ENCODE data around the gene NAXD. TPM values are rescaled to one million over a fixed set of nuclear protein-coding genes. Genes with fewer than 3 reads are reported as not detected.
"Not testable (repeated sequence)": the region's sequence is repeated elsewhere in the genome, so short reads cannot be mapped to it uniquely, and the experiment has no call there.

The NAXD gene
- total RNA-seq, 2 donors from 2014 or later = 19.5 to 21.7 TPM

DNA sequence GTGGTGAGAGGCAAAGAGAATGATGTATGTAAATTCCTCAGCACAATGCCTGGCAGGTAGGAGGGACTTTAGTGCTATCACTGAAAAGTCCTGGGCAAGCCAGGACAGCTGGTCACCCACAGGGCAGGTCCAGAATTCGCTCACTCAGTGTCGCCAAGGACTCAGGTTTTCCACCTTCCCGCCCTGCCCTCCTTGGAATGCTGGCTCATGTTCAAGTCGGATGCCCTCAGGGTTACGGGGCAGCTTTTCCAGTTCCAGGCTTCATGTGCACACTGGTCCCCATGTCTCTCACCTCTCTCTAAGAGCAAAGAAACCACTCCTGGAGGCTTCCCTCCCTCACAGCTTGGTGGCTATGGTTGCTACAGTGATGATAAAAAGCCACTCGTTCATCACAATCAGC, 24.8 kb upstream of the NAXD start:
- no peak for DNase-seq (ENCODE audit: low spot score)
- intact Hi-C loops (cut with DNase I) = loop anchor here (5.0 to 10.0 kb wide), 2 partner anchors 224 to 462 kb away; no protein-coding TSS in a partner anchor

DNA sequence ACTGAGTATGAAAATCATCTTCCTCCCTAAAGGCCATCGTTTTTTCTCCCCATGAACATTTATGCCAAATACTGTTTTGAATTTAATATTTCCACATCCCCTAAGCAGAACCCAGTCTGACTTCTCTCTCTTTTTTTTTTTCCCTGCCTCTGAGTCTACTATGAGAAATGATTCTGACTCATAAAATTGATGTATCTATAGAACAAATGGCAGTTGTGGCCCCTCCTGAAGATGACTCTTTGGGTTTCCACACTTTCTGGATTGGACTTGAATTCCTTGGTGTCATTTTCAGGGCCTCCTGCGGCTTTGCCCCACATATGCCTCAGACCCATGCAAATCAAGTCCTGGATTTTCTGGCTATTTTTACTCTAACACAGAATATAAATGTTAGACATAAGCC, 22.7 kb upstream of the NAXD start:
- DNase-seq (ENCODE audit: low spot score) = no peak
- intact Hi-C loops (cut with DNase I) = loop anchor here (5.0 to 10.0 kb wide), 2 partner anchors 222 to 460 kb away; no protein-coding TSS in a partner anchor

DNA sequence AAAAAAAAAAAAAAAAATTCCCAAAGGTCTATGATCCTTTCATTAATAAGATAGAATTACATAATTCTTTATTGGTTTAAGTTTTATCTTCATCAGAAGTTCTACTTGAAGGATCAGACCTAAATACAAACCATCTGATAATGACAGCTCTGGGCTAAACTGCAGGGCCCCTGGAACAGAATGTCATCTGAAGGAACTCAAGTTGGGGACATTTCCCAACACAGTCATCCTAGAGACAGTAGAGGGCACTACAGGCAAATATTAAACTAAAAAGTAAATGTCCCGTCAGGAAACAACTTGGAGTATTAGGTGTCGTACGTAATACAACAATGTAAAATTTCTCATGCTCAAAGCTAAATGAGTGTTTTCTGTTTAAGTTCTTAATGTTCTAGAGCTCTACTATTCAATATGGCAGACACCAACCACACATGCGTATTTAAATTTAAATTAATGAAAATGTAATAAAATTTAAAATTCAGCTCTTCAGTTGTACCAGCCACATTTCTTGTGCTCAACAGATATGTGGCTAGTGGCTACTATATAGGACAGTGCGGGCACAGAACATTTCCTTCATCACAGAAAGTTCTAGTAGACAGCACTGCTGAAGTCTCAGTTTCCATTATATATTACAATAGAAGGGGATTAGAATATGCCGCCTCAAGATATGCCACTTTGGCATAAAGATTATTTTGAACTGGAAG, 21.8 kb upstream of the NAXD start:
- no peak for DNase-seq (ENCODE audit: low spot score)
- intact Hi-C loops (cut with DNase I) = loop anchor here (5.0 to 10.0 kb wide), 2 partner anchors 221 to 459 kb away; no protein-coding TSS in a partner anchor

DNA sequence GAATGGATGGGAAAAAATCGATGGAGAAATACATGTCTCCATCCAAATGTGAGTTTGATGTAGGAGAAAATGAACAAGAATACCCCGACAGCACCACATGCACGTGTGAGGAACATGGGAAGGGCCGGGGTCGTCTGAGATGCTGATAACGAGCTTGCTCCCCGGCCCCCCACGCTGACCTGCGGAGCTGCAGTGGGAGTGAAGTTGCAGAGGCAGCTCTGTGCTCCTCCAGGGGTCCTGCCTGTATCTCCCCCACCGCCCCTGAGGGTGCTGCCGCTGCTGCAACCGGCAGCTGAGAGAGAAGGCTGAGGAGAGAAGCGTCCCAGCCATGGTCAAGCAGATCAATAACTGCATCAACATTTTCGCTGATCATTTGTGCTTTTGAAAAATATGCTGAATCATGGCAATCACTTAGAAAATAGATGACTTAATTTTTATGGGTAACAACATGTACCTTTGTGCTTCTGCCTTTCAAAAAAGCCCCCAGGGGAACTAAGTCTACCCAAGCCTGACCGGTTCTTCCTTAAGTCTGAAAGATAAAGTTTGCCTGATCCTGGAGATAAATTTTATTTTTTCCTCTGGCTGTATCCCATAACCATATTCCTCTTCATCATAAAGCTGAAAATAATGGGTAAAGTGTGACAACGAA, 18.2 kb upstream of the NAXD start:
- intact Hi-C loops (cut with DNase I) = loop anchor here (5.0 to 10.0 kb wide), 2 partner anchors 218 to 220 kb away; no protein-coding TSS in a partner anchor
- no peak for DNase-seq (ENCODE audit: low spot score)

DNA sequence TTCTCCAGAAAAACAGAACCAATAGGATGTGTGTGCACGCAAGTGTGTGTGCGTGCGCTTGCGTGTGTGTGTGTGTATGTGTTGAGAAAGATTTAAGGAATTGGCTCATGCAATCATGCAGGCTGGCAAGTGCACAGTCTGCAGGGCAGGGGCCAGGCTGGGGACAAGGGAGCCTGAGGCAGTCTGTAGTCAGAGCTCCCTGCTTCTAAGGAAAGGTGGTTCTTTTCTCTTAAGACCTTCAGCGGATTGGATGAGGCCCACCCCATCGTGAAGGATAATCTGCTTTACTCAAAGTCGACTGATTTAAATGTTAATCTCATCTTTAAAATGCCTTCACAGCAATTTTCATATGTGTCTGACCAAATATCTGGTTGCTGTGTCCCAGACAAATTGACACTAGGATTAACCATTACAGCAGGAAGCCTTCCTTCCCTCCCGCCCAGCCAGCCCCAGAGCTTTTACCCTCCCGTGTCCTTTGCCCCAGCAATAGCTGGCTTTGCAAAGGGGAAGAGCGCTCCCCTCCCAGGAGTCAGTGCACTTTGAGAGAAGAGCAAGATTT, 15.0 kb upstream of the NAXD start:
- DNase-seq (ENCODE audit: low spot score) = no peak
- intact Hi-C loops (cut with DNase I) = no loop called here

DNA sequence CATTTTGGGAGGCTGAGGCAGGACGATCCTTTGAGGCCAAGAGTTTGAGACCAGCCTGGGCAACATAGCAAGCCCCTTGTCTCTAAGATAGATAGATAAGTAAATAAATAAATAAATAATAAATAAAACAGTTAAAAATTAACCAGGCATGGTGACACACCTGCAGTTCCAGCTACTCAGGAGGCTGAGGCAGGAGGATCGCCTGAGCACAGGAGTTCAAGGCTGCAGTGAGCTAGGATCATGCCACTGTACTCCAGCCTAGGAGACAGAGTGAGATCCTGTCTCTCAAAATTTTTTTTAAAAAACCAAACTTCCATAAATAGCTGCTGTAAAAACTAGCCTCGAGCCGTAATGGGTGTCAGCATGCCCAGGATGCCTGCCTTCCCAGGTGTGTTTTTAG, 14.4 kb upstream of the NAXD start:
- intact Hi-C loops (cut with DNase I) = no loop called here
- no peak for DNase-seq (ENCODE audit: low spot score)

DNA sequence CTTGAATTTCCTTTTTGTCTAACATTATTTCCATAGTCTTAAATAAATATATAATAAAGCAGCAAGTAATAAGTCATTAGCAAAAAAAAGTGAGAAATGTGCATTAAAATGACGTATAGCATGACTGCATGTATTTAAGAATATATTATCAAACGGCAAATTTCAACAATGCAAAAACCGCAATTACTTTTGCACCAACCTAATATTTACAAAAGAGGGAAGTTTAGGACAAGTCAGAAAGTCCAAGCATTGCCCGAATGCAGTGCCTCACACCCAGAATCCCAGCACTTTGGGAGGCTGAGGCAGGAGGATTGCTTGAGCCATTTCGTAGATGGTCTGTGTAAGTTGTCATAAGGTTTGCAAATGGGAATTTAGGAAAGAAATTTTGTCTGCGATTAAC, 10.2 kb upstream of the NAXD start:
- intact Hi-C loops (cut with DNase I) = no loop called here
- no peak for DNase-seq (ENCODE audit: low spot score)

DNA sequence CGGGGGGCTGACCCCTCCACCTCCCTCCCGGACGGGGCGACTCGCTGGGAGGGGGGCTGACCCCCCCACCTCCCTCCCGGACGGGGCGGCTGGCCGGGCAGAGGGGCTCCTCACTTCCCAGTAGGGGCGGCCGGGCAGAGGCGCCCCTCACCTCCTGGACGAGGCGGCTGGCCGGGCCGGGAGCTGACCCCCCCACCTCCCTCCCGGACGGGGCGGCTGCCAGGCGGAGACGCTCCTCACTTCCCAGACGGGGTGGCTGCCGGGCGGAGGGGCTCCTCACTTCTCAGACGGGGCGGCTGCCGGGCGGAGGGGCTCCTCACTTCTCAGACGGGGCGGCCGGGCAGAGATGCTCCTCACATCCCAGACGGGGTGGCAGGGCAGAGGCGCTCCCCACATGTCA, 9.1 kb upstream of the NAXD start:
- intact Hi-C loops (cut with DNase I); DNase-seq (ENCODE audit: low spot score): not testable (repeated sequence)

DNA sequence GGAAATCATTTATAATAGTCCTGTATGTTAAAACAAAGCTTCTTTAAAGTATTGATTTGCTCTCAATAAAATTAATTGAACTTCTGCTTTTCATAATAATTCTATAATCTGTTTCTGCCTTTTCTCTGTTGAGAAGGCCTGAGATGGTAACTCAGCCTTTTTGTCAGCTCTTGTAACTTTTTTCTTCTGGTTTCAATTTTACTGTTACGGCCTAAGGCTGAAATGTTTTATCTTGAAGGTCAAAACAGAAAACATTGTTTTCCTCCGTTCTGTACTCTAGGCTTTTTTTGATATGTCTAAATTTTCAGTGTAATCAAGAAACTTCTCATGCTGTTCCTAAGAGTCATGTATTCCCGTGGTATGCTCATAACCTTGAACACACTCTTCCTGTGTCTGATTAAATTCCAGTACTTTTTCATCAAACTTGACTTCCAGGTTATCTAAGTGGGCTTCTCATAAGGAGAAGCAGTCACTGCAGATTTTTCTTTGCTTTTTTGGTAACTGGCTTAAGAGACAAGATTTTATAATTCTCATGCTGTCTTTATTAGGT, 7.6 kb upstream of the NAXD start:
- DNase-seq (ENCODE audit: low spot score) = no peak
- intact Hi-C loops (cut with DNase I) = no loop called here

DNA sequence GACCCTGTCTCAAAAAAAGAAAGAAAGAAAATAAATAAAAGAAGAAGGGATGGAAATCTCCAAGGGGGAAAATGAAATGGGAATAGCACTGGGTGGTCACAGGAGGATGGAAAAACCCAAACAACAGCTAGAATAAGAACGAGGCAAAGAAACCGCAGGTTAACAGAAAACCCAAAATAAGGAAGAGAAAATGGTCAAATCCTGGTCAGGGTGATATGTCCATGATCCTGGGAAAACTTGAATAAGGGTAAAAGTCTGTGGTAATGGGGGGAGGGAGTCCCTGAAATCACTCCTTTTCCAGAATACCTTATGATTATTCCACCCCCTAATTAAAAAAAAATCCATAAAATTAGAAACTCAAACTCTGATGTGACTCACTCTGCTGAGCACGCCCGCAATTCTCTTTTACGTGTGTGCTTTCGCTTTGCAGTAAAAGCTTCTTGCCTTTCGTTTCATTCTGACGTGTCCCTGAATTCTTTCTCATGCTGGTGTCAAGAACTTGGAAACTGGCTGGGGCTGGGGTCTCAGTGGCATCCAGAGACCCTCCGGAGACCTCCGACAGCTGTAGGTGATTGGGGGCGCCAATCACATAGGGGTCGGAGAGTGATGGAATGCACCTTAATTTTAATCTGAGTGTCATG, 4.3 kb upstream of the NAXD start:
- DNase-seq (ENCODE audit: low spot score) = no peak
- intact Hi-C loops (cut with DNase I) = no loop called here

DNA sequence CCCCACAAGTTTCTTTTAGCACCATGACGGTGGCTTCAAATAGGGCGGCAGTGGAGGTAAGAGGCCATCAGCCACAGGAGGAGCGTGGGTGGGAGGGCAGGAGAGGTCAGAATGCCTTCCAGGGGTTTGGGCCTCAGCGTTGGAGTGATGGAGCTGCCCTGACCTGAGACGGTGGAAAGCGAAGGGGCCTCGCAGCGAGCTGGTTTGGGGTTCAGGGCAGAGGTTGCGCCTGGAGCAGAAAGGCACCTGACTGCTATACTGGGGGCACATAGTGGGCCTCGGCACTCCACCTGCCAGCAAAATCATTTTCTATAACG, 382 bp upstream of the NAXD start:
- intact Hi-C loops (cut with DNase I) = no loop called here
- DNase-seq (ENCODE audit: low spot score) = no peak

DNA sequence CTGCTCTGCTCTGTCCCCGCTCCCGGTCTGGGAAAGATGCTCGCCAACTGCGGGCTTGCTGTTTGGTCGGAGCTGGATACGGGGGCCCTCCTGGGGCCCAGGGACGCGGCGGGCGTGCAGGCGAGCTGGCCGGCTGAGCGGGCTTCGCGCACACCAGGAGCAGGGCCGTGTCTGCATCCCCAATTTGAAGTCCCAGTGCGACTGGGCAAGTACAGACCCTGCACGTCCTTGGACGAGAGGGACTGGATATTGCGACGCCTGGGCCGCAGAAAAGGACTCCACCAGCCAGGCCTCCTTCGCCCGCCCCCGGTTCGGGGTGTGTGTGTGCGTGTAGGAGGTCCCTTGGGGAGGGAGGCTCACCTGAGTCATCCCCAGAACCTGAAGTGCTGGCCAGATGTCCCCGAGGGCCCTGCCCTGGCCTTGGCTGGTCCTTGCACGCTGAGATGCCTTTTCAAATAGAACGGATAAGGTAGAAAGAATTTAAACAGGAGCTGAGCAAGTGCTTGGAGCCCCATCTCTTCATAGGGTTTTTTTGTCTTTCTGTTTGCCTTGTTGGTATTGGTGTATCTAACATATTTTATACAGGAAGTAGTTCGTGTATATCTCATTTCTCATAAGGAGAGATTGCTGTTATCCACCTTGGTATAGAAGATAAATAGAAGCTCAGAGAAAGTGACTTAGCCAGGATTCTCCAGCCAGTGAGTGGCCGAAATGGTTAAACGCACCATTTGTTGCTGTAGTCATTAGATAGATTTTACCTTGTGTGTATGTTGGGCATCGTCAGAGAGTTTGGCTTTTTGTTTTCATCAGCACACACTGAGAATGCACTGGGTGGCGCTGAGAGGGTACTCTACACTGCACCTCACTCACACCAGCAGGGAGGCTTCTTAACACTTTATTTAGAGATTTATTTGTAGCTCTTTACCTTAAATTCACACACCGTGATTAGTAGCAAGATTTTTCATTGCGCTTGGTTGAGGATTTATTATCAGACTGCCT, 1.1 kb downstream of the NAXD start:
- DNase-seq (ENCODE audit: low spot score) = no peak
- intact Hi-C loops (cut with DNase I) = no loop called here

DNA sequence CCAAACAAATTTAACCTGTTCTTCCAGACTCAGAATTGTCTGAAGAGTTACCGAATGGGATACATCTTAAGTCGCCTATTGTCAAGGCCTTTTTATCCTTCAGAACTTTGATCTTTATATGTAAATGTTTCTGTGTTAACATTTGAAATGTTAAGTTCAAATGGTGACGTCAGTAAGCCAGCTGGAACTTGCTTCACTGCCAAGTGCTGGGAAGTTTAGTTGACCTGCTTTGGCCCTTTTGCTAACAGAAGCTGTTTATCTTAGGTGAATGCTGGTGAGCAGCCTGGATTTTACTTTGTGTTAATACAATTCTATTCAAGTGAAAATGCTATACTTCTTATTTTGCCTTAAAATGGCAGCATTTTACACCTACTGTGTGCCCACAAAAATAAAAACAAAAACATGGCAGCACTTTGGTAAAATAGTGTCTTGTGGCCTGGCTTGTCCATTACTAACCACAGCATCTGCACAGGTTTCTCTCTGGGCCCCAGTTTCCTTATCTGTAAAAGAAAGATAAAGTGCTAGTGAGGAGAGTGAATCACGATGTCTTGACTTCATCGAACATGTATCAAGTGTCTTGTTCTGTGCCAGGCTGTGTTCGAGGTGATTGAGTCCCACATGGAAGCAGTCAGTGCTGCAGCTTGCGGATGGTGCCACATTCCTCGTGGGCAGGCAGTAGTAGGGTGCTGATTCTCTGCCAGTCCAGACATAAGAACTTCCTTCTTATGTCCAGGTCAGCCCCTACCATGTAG, 2.2 kb downstream of the NAXD start:
- intact Hi-C loops (cut with DNase I) = no loop called here
- no peak for DNase-seq (ENCODE audit: low spot score)

DNA sequence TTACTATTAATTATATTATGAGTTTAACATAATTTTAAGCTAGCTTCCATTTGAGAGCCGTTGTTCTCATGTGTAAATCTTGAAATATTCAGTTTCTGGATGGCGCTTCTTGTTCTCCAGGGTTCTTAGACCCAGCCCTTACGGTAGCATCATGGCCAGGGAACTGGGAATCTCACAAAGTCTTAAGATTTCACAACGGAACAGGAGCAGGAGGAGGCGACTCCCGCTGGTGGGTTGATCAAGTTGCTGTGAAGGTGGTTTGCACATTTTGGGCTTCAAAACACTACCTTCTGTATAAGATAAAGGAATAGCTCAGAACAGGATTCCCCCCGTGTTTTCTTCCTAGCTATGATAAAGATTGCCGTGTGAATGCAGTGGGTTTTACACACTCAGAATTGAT, 2.8 kb downstream of the NAXD start:
- intact Hi-C loops (cut with DNase I) = no loop called here
- DNase-seq (ENCODE audit: low spot score) = no peak

DNA sequence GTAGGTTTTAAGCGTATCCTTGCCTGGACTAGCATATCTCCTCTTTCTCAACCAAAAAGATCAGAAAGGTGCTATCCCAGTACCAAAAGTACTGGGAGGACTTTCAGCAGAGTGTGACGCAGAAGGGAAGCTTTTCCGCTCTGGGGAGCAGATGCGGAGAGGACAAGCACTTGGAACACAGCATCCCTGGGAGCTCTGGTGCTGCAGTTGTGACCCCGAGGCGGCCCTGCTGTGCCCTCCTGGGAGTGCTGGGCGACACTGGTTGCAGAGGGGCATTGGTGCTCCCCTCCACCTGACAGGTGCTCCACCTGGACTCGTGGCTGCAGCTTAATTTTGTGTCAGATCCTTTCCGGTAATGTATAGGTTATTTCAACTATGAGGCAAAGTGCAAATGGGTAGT, 3.4 kb downstream of the NAXD start:
- DNase-seq (ENCODE audit: low spot score) = peak; percentile 66
- intact Hi-C loops (cut with DNase I) = no loop called here

DNA sequence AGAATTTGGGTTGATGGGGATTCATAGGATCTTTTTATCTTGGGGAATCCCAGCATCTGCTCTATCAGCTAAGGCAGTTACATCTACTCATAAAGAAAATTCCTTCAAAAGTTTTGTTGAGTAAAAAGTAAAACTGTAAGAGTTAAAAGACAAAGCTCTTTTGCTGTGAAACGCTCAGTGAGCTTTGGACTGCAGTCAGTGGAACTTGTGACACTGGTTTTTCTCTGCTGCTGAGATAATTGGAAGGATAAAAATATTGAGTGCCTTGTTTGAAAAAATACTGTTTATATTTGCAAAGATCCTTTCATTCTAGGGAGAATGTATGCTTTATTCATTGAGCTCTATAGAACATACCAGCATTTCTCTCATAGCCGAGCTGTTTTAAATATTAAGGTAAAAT, 5.3 kb downstream of the NAXD start:
- DNase-seq (ENCODE audit: low spot score) = no peak

DNA sequence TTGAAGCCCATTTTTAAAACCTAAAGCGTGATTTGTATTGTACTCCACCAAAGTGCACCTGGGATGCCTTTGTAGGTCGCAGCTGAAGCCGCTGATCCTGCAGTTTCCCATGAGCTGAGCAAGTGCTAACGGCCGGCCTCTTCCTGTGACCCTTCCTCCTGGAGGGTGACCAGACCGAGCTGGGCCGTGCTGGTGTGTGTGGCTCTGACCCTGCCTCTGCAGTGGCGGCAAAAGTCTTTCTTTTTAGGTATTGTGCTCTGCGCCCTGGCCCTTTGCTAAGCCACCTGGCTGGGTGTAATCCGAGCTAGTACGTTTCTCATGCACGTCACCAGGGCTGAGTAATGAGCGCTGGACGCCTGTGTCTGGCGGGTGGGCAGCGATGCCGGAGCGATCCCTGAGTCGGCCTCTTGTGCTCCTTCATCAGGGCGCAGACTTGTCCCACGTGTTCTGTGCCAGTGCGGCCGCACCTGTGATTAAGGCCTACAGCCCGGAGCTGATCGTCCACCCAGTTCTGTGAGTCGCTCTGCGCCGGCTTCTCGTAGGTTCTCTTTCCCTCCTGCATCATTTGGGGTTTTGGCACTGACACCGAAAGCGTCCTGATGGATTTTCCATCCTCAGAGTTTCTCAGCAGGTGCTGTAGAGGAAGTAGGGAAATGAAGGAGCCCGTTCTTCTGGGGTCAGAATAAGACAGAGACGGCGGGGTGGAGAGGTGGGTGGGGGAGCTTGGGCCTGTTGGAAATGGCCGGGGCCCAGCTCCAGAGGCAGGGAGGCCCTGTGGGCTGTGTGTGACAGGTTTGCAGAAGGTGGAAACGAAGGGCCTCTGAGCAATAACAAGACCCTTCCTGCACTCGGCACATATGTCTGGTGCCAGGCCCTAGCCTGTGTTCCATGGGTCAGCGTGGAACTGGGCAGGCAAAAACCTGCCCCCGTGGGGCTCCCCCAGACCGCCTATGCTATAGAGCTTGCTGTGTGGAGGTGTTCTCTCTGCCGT, 9.7 kb downstream of the NAXD start:
- peak; percentile 74 for DNase-seq (ENCODE audit: low spot score)
- intact Hi-C loops (cut with DNase I) = no loop called here

More for the DNA sequence above, 5.3 kb downstream of the NAXD start:
- intact Hi-C loops (cut with DNase I) = no loop called here

All from posterior vena cava (tissue), 2 donors.